SK-N-MC (cell line): Measurements from ENCODE around the gene CENPM.

Source experiments
- EZH2 ChIP-seq: fragments of 200-600 bp; sonication (generic); IDR thresholded peaks from one replicate; pipeline ENCODE4 v1.6.1; 2017; ENCODE audit warnings: antibody characterized with exemption
- FOXP2 ChIP-seq: optimal IDR thresholded peaks from 2 replicates; pipeline ENCODE3; 2011; ENCODE audit warnings: mild to moderate bottlenecking, moderate library complexity; ENCODE audit not compliant: insufficient read depth; ENCODE audit errors: extremely low read length, control extremely low read depth
- POLR2AphosphoS5 ChIP-seq: IDR thresholded peaks from 2 replicates; pipeline ENCODE4 v1.6.1; 2012; ENCODE audit warnings: mild to moderate bottlenecking, low read depth, low read length, borderline replicate concordance

DNA sequence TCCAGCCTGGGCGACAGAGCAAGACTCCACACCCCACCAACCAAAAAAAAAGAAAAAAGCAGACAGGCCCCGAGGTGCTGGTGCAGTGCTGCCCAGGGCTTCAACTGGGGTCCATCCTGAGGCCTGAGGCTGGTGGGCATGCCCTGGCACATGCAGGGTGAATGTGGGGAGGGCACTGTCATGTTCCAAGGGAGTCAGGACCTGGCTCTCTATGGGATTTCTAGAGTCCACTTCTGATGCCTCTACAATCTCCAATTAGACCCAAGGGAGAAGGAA lies 10.1 kb downstream of the CENPM start:
- no peak for TF ChIP-seq POLR2AphosphoS5
- TF ChIP-seq EZH2: no peak
- TF ChIP-seq FOXP2: no peak
